Measurements from ENCODE around the gene GUCY2F. TPM values are rescaled to one million over a fixed set of nuclear protein-coding genes. Genes with fewer than 3 reads are reported as not detected.

The GUCY2F gene
- total and polyA plus RNA-seq, 2 donors (not counting 3 experiments of a cell fraction or from before 2014, with no cell fraction given): 0.01 TPM; not detected in 1

- H3K27ac ChIP-seq (ENCODE audit: insufficient read depth, low read depth, low read length): no peak overlapping the region
- CTCF ChIA-PET: no interaction called here
- H3K9me1 ChIP-seq (replicated peaks; ENCODE audit: control insufficient read depth, extremely low read depth, insufficient read depth, low read length): no peaks in the 10 kb centered on the region
- no peaks in the 10 kb centered on the region for H3K9me3 ChIP-seq (replicated peaks; ENCODE audit: control insufficient read depth, insufficient read depth, low read length)
- DNase-seq (ENCODE audit: low read depth, low spot score): no peak
- no peak overlapping the region for H2AFZ ChIP-seq (ENCODE audit: low read depth, low read length)
- H3K36me3 ChIP-seq (ENCODE audit: control insufficient read depth in 2 of 2, extremely low read depth in 1 of 2, insufficient read depth in 2 of 2, low read length in 2 of 2): no peaks in the 10 kb centered on the region
- no peak overlapping the region for H3K4me2 ChIP-seq (ENCODE audit: insufficient read depth, low read length)
- peaks cover 0 to 2% of the 10 kb centered on the region in 2 experiments for H3K27me3 ChIP-seq (ENCODE audit: control insufficient read depth in 2 of 2, insufficient read depth in 2 of 2, low read length in 2 of 2)
- no peak overlapping the region for H3K9ac ChIP-seq (replicated peaks; ENCODE audit: extremely low read depth, insufficient read depth, low read length)
- intact Hi-C loops (cut with micrococcal nuclease) (no loop called here), dilution Hi-C loops (cut with MboI; ENCODE audit: extremely low pct_ligation_motif_present, low sequenced_read_pairs) (no loop called here)
- no peaks in the 10 kb centered on the region for H3K4me1 ChIP-seq (ENCODE audit: control insufficient read depth, extremely low read depth, insufficient read depth, low read length)
- BruUV-seq (replicated peaks): no TSS peak
- no peak overlapping the region for H3K4me3 ChIP-seq (replicated peaks in 1 of 3; ENCODE audit: insufficient read depth in 1 of 3, low read depth in 1 of 3, low read length in 3 of 3)
- POLR2A ChIA-PET: no interaction called here
- no peaks in the 10 kb centered on the region for H3K79me2 ChIP-seq (ENCODE audit: control insufficient read depth, insufficient read depth, low read length)
- TF ChIP-seq CTCF (IDR thresholded peaks at IDR 0.05; ENCODE audit: extremely low read depth in 1 of 2, insufficient read depth in 1 of 2, low read depth in 1 of 2, low read length in 2 of 2) (no peak), FOS (IDR thresholded peaks at IDR 0.05; ENCODE audit: borderline replicate concordance, insufficient read depth, low read length) (no peak), POLR2A (IDR thresholded peaks at IDR 0.05; ENCODE audit: low read depth, low read length) (no peak), POLR2AphosphoS5 (IDR thresholded peaks at IDR 0.05; ENCODE audit: insufficient read depth, low read depth, low read length) (no peak), EZH2 (IDR thresholded peaks at IDR 0.05; ENCODE audit: borderline replicate concordance, low read depth, low read length, severe bottlenecking) (no peak), JUN (IDR thresholded peaks at IDR 0.05; ENCODE audit: borderline replicate concordance, insufficient read depth, insufficient read length, low read depth) (no peak), MYC (IDR thresholded peaks at IDR 0.05; ENCODE audit: low read depth, low read length) (no peak), MAX (IDR thresholded peaks at IDR 0.05; ENCODE audit: insufficient read depth, insufficient read length) (no peak), GATA2 (IDR thresholded peaks at IDR 0.05; ENCODE audit: insufficient read depth, insufficient read length, low read depth, low read length) (no peak)
- FAIRE-seq: no peak
- no peaks in the 10 kb centered on the region for H4K20me1 ChIP-seq (replicated peaks; ENCODE audit: control insufficient read depth, extremely low read depth, insufficient read depth, low read length)
These were observed 33.5 kb downstream of the GUCY2F start for GRCh38 chrX:109448282-109448938.

Data from endothelial cell of umbilical vein (primary cell).